HL-60 (cell line): ENCODE results near the gene IGFBP2.

Experiments used
- DNase-seq, 2 experiments: peaks; one replicate each; pipeline ENCODE4 v3.0.0-alpha.2; 2010 to 2020; ENCODE audit warnings: low read depth in 1 of 2, low spot score in 1 of 2
- H3K27ac ChIP-seq: fragments of 250-450 bp; sonication (Bioruptor Pico); replicated peaks from 2 replicates; pipeline ENCODE4 v1.5.1; 2020; ENCODE audit warnings: mild to moderate bottlenecking, moderate library complexity
- H3K27me3 ChIP-seq: fragments of 250-450 bp; sonication (Bioruptor Pico); 2 replicates; pipeline ENCODE4 v1.5.1; 2021; ENCODE audit warnings: mild to moderate bottlenecking, moderate library complexity; ENCODE audit not compliant: insufficient read depth, poor library complexity, severe bottlenecking
- H3K4me3 ChIP-seq: replicated peaks from 2 replicates; pipeline ENCODE4 v1.5.1; 2011; ENCODE audit warnings: mild to moderate bottlenecking, control low read depth, low read length; ENCODE audit not compliant: insufficient read depth
- GABPA ChIP-seq: IDR thresholded peaks from 2 replicates; pipeline ENCODE4 v1.6.1; 2012; ENCODE audit warnings: low read depth
- POLR2AphosphoS5 ChIP-seq: IDR thresholded peaks from 2 replicates; pipeline ENCODE4 v1.6.1; 2012; ENCODE audit warnings: low read depth
- SPI1 ChIP-seq: IDR thresholded peaks from 2 replicates; pipeline ENCODE4 v1.6.1; 2012; ENCODE audit warnings: low read depth, mild to moderate bottlenecking, borderline replicate concordance
- TF ChIP-seq, protein P1 (sequence below): IDR thresholded peaks from 2 replicates; pipeline ENCODE4 v1.6.1; 2012; ENCODE audit warnings: low read depth; ENCODE audit not compliant: insufficient replicate concordance
- TF ChIP-seq, protein P2 (sequence below): IDR thresholded peaks from one replicate; pipeline ENCODE4 v1.5.1; 2011; ENCODE audit warnings: low read length, control low read depth, inconsistent platforms; ENCODE audit not compliant: insufficient read depth

Gene IGFBP2

DNA sequence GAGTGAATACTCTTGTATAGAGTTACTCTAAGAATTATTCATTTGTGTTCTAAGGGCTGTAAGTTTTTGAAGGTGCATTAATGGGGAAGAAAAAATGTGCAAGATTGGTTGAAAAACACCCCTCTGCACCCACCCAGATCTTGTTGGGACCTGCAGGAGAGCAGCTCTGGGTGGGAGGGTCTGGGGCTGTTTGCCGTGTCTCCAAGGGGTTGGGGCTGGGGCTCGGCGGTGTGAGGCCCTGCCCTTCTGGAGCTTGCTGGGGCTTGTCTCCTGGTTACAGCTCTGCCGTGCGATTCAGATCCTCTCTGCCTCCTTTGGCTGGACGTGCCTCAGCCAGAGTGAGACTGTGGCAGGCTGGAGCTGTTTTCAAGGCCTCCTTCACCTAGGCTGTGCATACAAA lies 26.1 kb downstream of the IGFBP2 start:
- TF ChIP-seq GABPA: no peak
- TF ChIP-seq SPI1: no peak
- TF ChIP-seq, protein P1, sequence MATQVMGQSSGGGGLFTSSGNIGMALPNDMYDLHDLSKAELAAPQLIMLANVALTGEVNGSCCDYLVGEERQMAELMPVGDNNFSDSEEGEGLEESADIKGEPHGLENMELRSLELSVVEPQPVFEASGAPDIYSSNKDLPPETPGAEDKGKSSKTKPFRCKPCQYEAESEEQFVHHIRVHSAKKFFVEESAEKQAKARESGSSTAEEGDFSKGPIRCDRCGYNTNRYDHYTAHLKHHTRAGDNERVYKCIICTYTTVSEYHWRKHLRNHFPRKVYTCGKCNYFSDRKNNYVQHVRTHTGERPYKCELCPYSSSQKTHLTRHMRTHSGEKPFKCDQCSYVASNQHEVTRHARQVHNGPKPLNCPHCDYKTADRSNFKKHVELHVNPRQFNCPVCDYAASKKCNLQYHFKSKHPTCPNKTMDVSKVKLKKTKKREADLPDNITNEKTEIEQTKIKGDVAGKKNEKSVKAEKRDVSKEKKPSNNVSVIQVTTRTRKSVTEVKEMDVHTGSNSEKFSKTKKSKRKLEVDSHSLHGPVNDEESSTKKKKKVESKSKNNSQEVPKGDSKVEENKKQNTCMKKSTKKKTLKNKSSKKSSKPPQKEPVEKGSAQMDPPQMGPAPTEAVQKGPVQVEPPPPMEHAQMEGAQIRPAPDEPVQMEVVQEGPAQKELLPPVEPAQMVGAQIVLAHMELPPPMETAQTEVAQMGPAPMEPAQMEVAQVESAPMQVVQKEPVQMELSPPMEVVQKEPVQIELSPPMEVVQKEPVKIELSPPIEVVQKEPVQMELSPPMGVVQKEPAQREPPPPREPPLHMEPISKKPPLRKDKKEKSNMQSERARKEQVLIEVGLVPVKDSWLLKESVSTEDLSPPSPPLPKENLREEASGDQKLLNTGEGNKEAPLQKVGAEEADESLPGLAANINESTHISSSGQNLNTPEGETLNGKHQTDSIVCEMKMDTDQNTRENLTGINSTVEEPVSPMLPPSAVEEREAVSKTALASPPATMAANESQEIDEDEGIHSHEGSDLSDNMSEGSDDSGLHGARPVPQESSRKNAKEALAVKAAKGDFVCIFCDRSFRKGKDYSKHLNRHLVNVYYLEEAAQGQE: no peak
- no peak for TF ChIP-seq POLR2AphosphoS5
- TF ChIP-seq, protein P2, sequence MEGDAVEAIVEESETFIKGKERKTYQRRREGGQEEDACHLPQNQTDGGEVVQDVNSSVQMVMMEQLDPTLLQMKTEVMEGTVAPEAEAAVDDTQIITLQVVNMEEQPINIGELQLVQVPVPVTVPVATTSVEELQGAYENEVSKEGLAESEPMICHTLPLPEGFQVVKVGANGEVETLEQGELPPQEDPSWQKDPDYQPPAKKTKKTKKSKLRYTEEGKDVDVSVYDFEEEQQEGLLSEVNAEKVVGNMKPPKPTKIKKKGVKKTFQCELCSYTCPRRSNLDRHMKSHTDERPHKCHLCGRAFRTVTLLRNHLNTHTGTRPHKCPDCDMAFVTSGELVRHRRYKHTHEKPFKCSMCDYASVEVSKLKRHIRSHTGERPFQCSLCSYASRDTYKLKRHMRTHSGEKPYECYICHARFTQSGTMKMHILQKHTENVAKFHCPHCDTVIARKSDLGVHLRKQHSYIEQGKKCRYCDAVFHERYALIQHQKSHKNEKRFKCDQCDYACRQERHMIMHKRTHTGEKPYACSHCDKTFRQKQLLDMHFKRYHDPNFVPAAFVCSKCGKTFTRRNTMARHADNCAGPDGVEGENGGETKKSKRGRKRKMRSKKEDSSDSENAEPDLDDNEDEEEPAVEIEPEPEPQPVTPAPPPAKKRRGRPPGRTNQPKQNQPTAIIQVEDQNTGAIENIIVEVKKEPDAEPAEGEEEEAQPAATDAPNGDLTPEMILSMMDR: no peak
- Histone ChIP-seq H3K27ac (no peak overlapping the region), H3K27me3 (peaks cover 2% of the 10 kb centered on the region), H3K4me3 (no peak overlapping the region)
- no peak for DNase-seq

DNA sequence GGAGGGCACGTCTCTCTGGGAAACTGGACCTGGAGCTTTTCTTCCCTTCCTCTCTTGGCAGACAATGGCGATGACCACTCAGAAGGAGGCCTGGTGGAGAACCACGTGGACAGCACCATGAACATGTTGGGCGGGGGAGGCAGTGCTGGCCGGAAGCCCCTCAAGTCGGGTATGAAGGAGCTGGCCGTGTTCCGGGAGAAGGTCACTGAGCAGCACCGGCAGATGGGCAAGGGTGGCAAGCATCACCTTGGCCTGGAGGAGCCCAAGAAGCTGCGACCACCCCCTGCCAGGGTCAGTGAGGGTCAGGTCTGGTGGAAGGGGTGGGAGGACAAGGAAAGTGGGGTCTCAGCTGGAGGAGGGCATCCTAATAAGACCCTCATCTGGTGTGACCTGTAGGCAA lies 27.3 kb downstream of the IGFBP2 start:
- Histone ChIP-seq H3K27me3 (peaks cover 7% of the 10 kb centered on the region), H3K27ac (no peak overlapping the region), H3K4me3 (no peak overlapping the region)
- TF ChIP-seq, protein P2: no peak
- DNase-seq: no peak

DNA sequence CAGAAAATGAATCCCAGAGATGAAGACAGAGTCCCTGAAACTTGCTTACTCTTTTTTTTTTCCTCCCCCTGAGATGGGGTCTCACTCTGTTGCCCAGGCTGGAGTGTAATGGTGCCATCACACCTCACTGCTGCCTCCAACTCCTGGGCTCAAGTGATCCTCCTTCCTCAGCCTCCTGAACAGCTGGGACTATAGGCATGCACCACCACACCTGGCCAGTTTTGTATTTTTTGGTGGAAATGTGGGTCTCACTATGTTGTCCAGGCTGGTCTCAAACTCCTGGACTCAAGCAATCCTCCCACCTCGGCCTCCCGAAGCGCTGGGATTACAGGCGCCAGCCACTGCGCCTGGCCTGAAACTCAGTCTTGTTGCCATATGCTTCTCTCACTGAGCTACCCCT lies 27.8 kb downstream of the IGFBP2 start:
- Histone ChIP-seq H3K27ac (no peak overlapping the region), H3K4me3 (no peak overlapping the region), H3K27me3 (peaks cover 7% of the 10 kb centered on the region)
- no peak for DNase-seq
- TF ChIP-seq SPI1: no peak
- no peak for TF ChIP-seq POLR2AphosphoS5
- TF ChIP-seq, protein P1: no peak
- no peak for TF ChIP-seq GABPA
- TF ChIP-seq, protein P2: no peak

DNA sequence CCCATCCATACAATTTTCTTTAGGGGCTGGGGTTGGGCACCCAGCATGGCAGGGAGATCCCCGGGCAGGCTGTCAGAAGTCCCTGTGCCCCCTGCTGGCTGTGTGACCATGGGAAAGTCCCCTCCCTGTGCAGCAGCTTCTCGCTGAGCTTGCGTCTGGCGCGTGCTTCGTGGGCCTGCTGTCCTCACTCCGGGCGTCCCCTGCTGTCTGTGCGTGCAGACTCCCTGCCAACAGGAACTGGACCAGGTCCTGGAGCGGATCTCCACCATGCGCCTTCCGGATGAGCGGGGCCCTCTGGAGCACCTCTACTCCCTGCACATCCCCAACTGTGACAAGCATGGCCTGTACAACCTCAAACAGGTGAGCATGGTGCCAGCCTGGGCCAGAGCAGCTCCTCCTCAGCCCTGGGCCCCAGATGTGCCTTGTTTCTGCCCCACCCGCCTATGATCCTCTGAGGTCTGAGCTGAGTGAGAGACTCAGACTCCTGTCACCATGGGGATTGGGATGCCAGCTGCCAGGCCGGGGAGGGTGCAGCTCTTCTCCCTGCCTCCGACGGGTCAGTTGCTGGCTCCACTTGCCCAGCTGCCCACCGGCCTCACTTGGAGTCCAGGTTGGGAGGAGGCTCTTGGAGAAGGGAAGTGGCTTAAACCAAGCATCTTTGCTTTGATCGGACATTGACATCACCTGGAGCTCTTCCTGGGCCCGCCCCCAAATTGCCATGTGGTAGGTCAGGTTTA lies 28.6 kb downstream of the IGFBP2 start:
- no peak overlapping the region for H3K27ac ChIP-seq
- no peak overlapping the region for H3K4me3 ChIP-seq
- peaks cover 7% of the 10 kb centered on the region for H3K27me3 ChIP-seq
- TF ChIP-seq SPI1: no peak
- TF ChIP-seq, protein P1: no peak
- TF ChIP-seq, protein P2: no peak
- TF ChIP-seq POLR2AphosphoS5: no peak
- TF ChIP-seq GABPA: no peak
- DNase-seq: no peak
